Placental epithelial cell (primary cell): ENCODE results near the gene CCDC68. TPM values are rescaled to one million over a fixed set of nuclear protein-coding genes. Genes with fewer than 3 reads are reported as not detected.

Experiments
- total RNA-seq: library from RNA; depleted of rRNA; stranded (reverse); fragments of >200 nt; gene quantifications from 2 replicates; pipeline ENCODE4 v1.2.3, GENCODE V29; 2012

Gene CCDC68, protein sequence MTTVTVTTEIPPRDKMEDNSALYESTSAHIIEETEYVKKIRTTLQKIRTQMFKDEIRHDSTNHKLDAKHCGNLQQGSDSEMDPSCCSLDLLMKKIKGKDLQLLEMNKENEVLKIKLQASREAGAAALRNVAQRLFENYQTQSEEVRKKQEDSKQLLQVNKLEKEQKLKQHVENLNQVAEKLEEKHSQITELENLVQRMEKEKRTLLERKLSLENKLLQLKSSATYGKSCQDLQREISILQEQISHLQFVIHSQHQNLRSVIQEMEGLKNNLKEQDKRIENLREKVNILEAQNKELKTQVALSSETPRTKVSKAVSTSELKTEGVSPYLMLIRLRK
- total RNA-seq, result 0.43 and 0.79 TPM in 2 replicates

DNA sequence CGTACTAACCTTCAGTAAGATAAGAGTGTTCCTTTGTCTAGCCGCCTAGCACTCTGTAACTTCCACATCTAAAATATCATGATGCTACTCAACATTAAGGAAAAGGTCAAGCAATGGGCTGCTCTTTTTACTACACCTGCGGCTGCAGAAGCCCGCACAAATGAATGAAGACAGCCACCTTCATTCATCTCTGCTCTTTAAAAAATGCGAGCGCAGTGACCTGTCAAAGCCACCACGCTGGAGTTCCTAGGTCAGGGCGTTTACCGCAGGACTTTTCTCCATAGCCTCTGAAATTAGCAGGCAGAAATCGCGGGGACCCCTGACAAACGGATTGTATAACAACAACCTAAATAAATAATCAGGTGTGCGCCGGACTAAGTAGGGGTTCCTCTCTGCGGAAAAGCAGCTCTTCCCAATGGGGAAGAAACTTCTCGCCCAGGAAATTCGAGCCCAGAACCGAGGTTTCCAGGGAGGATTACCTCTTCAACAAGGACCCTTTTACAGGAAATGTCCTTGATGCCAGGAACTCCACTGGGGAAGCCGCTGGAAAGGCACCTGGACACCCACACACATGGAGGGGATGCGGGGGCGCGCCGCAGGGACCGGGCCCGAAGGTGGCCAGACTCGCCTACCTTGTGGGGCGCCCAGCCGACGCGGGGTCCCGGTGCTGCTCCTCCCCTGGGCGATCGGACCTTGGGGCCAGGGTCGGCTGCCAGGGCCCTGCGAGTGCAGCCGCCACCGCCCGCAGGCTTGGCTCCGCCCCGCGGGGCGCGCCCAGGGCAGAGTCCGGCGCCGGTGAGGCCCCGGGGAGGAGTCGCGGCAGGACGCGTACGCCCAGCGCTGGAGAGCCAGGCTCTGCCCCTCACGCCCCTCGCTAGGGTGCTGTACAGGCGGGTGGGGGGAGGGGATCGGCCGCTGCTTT is at the start of gene CCDC68:
Gene CCDC68, minus strand, starts transcription at position 758 of the 922 bp plus-strand sequence. CDS start 16,670 bp downstream, outside the sequence.

Other genes with a start within 250 kb of the CCDC68 start
- 9.3 and 9.8 TPM in 2 replicates for gene RAB27B, start 131.0 kb downstream of the CCDC68 start, total RNA-seq